HG03565 (cell line): ENCODE results near the gene SP5.
"Not testable (repeated sequence)": the region's sequence is repeated elsewhere in the genome, so short reads cannot be mapped to it uniquely, and the experiment has no call there.

Source experiments
- ATAC-seq: cut with Tn5 transposase; IDR thresholded peaks from one replicate; pipeline ENCODE4 v1.9.1; 2021; ENCODE audit warnings: mild to moderate bottlenecking, moderate library complexity; ENCODE audit not compliant: unreplicated experiment

SP5 gene

DNA sequence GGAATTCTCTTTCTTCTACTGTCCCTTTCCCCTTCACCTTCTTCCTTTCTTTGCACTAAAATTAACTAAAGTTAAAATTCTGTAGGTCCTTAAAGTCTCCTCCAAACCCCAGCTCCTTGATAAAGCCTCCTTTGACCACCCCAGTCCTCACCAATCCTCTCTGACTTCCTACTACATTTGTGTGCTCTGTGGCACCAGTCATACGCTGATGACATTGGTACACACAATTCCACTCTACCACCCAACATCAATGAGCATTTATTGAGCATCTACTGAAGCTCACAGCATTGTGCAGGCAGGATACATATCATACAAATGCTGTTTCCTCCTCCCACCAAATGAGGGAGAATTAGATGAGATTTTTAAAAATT is 4.5 kb upstream of the SP5 start:
- ATAC-seq, result no peak

DNA sequence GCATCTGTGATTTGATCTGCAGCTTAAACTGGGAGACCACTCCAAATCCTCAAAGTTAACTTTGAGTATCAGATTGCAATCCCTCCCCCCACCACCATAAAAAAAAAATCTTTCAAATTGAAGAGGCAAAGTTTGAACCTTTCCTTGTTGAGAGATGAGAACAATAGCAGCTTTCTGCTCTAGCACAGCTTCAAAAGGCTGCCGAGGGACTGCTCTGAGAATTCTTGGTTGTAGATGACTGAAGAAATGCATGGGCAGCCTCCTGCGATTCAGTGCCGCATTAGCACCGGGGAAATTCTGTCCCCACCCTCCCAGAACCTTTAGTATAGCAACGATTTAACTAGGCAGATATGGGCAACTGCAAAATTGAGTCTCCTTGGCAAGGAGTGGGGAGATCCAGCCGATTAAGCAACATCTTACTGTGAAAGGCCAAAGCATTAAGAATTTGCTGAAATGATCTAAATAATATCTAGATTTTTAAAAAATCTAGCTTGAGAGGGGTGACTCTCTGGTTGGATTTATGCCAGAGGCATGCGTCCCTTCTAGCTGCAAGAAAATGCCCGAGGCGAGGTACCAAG is 3.9 kb upstream of the SP5 start:
- ATAC-seq, result no peak

DNA sequence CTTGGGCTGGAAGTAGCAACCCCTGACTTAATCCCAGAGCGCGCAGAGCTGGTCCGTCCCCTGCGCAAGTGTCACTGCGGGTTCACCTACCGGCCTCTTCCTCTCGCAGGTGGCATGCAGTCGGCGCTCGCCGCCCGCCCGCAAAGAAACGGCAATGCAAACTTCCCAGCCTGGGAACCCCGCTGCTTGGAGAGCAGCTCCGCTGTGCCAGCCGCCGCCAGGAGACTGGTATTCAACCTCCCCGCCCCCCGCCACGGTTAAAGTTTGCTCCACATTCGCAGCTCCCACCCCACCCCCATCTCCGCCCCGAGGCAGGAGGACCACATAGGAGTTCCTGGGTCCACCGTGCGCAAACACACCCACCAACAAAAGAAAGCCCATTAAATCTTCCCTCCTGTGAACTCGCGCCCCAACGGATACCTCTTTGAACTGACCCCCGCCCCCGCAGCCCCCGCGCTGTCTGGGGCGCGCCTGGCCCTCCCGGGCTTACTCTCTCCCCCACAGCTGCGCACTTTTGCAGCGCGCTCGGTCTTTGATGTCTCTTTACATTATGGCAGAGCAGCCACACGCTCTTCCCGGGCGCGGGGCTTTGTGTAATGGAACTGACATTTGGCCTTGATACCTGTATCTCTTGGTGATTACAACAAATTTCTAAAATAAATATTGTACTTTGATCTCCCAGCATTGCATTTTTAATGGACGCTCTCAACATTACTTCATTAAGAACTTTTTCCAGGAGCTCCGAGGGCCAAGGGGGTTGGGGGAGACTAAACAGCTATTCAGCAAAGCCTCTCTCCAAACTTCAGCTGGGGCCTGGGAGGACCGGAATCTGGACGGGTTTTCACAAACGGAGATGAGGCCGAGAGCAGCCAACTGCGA is 3.1 kb upstream of the SP5 start:
- ATAC-seq, result no peak

DNA sequence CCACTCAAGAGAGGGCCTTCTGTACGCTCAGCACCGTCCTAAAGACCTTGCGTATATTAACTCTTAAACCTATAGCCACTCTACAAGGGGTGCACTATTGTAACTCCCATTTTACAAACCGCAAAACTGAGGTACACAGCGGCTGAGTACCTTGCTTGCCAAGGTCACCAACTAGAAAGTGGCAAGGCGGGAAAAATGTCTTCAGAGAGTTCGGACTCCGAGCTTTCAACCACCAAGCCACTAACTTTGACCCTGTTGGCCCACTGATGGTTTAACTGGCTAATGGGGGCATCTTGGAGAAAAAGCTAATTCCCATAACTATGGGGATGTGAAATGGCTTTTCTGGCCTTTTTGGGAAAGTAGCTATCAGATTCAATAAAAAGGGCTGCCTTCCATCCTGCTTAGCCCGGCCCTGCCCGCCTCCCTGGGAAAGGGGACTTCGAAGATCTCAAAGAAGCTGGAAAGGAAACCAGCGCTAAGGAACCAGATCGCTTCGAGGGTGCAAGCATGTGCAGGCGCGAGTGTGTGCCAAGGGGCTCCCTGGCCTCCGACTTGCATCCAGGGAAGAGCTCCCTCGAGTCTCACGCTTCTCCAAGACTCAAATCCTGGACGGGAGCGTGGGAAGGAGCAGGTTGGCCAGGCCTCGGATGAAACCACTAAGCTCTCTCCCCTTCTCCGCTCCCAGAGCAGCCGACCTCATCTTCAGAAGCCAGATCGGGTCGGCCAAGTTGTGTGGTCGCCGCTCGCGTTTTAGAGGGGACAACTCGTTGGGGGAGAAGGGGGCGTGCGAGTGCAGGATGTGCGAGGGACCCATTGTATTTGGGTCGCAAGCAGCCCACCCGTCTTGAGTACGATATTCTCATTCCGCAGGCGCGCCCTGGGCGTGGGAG is 2.2 kb upstream of the SP5 start:
- ATAC-seq, result no peak

DNA sequence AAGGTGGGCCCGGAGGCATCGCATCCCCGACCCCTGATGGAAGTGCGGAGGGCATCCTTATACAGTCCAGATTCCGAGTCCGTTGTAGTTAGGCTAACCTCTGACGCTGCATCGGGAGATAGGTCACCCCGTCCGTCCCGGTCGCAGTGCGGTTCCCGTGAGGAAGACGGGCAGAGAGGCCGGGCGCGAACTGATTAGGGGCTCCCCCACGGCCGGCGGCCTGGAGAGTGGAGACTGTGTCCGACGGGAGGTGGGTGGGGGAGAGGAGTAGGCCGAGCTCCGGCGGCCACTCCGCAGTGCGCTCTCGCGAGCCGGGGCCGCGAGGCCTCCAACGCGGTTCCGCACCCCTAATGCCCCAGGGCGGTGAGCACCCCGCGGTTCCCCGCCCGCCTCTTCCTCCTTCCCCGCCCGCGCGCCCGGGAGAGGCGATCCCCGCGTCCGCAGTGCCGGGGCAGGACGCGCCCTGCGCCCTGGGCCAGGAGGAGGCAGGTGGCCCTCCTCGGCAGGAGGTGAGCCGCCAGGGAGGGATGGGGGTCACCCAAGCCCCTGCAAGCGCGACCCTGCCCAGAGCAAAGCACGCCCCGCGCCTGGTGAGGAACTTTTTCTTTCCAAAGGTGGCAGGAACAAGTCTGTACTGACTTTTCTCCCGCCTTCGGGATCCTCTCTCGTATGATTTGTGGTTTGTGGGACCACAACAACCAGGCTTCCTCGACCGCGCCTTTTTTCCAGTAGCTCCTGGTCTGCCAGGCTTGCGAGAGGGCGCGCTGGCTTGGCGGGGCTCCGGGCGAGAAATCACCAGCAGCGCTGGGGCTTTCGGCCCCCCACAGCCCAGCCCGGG is 1.4 kb upstream of the SP5 start:
- ATAC-seq, result no peak

DNA sequence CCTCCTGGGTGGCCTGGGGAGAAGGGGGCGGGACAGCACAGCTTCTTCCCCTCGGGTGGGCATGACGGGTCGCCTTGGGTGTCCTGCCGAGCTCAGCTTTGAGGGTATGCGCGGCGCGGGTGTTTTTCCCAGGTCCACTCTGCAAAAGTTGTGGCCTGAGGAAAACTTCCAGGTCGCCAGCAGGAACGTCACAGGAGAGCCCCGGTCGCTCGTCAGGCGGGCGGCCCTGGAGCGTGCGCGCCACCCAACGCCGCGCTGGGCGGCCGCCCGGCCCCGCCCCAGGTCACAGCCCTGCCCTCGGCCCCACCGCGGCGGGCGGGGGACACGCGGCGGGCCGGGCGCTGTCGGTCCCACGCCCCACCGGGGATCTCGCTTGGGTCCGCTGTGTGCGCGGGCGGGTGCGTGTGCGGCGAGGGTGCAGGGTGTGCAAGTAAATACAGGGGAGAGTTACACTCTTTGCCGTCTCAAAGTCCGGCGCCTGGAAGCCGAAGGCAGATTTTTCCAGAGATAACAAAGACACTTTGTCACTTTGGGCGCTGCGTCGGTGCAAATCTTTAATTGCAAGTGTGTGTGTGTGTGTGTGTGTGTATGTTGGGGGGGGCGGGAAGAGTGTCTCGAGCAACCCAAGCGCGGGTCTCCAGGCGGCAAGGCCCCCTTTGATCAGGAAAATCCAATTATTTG is 616 bp upstream of the SP5 start:
- no peak for ATAC-seq

DNA sequence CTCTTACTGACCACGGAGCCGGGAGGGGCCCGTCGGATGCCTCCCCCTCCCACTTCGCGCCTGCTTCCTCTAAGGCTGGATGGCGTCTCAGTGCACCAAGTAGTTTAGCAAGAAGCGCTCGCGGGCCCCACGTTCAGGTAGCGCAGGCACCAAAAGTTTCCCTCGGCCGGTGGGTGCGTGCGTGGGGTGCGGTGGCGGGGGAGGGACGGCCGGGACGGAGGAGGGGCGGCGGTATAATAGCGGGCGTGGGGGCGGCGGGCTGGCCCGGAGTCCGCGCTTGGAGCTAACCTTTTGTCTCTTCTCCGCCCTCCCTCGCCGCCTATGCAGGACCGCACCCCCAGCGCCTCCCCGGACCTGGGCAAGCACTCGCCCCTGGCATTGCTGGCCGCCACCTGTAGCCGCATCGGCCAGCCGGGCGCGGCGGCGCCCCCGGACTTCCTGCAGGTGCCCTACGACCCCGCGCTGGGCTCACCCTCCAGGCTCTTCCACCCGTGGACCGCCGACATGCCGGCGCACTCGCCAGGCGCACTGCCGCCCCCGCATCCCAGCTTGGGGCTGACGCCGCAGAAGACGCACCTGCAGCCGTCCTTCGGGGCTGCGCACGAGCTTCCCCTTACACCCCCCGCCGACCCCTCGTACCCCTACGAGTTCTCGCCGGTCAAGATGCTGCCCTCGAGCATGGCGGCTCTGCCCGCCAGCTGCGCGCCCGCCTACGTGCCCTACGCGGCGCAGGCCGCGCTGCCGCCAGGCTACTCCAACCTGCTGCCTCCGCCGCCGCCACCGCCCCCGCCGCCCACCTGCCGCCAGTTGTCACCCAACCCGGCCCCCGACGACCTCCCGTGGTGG is 1.0 kb downstream of the SP5 start:
- no peak for ATAC-seq

DNA sequence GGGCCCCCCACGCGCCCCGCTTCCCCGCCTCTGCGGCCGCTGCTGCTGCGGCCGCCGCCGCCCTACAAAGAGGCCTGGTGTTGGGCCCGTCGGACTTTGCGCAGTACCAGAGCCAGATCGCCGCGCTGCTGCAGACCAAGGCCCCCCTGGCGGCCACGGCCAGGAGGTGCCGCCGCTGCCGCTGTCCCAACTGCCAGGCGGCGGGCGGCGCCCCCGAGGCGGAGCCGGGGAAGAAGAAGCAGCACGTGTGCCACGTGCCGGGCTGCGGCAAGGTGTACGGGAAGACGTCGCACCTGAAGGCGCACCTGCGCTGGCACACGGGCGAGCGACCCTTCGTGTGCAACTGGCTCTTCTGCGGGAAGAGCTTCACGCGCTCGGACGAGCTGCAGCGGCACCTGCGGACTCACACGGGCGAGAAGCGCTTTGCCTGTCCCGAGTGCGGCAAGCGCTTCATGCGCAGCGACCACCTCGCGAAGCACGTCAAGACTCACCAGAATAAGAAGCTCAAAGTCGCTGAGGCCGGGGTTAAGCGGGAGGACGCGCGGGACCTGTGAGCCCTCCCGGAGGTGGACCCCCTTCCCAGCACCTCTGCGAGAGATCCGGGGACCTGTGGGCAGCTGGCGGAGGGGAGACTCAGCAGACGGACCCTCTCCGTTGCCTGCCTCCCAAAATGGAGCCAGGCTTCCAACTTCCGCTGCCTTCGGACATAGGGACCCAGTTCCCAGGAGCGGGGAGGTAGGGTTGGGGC is 1.9 kb downstream of the SP5 start:
- ATAC-seq, result no peak

DNA sequence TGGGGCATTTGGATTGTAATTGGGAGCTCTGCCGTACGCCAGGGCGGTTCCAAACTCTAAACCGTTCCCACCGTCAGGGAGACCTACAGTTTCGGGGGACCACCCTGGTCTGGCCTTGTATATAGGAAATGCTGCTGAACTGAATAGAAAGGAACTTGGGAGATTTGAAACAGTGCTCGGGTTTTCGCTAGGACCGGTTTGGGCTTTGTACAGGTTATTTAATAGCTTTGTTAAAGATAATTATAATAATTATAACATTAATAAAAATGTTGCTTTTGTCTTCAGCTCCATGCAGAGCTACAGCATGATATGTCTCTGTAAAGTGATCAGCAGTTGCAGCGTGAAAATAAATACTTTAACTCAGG is 2.4 kb downstream of the SP5 start:
- ATAC-seq, result no peak

DNA sequence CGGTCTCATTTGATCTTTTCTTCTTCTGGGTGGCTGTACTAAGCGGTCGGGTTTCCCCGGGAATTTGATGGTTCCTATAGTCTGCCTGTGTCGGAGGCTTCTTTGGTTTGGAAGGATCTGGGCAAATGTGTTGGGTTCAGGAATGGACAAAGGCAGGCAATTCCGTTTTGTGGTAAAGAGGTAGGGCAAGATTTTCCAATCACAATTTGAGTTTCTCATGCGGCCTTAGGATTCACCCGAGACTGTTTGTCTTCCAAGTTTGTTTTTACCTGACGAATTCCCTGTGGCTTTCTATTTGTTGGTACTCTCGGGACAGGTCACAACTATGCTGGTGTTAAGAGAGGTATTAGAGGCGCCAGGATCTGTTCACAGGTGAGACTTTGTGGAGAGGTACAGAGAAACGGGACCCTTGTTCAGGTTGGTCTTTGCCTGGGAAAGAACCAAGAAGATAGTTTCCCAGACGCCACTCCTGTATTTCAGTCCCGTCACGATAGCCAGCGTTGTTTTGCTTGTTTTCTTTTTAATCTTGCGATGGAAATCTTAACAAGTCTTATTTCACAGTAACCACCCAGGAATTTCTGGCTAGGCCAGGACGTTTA is 3.0 kb downstream of the SP5 start:
- no peak for ATAC-seq

DNA sequence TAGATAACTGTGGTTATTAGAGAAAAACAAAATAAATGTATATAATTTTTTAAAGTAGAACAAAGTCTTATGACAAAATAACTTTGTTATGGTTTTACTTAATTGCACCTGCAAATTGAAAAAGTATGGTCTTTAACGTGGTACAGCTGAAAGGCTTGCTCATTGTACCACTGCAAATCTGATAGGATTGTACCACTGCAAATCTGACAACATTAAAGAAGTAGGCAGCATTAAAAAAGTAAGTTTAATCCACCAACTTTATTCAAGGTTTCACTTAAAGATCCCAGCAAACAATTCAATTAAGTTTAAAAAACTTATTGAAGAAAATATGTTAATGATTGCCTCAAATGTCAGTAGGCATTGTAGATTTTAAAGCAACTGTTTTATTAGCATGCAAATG is 4.7 kb downstream of the SP5 start:
- no peak for ATAC-seq

DNA sequence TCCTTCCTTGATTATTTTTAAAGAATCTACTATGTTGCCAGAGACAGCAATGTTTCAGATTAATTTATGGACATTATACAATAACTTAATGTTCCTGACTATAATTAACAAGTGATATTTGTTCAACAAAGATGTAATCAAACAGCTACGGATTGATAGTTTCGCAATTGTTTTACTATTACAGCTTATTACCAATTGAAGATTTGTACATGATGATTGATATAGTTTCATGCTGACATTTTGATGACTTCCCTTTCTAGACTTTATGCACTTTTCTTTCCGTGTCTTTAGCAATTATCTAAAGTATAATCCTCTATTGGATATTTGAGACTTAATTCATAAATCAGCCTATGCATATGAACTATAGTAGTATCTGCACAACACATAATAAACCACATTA is 6.5 kb downstream of the SP5 start:
- no peak for ATAC-seq

DNA sequence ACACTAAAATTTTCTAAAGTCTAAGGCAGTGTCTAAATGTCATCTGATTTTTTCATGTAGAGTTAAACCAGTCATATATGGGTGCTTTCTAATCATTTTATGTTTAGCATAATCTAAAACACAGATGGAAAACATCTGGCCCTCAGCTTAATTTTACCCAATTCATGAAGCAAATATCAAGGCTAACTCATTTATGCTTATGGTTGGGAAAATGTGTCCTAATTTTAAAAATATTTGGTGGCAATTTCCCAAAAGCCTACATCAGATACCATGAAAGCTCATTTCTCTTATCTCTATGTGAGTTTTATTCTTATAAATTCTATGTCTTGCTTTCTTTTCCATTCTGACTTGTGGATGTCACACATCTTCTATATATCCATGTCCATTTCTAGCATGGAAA is 7.2 kb downstream of the SP5 start:
- ATAC-seq, result no peak

DNA sequence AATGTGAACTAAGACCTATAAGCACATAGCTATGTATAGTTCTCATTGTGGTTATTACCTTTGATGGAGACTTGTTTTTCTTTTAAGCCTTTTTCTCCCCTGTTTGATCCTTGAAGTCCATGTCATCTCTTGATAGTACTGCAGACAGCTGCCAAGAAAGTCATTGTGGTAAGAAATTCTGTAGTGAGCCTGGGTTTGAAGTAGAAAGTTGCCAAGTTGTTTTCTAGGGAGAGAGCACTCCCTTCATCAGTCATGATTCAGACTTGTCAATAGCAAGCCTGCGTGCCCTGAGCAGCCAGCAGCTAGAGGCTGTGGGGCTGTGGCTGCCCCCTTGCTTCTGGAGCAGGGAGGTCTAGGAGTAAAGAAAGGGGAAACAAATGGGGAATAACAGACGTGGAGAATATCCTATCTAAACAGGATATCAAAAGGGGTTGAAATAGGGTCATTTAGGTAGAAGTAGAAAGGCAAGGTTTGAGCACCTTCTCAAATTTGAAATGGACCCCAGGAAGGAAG is 8.4 kb downstream of the SP5 start:
- ATAC-seq, result no peak

DNA sequence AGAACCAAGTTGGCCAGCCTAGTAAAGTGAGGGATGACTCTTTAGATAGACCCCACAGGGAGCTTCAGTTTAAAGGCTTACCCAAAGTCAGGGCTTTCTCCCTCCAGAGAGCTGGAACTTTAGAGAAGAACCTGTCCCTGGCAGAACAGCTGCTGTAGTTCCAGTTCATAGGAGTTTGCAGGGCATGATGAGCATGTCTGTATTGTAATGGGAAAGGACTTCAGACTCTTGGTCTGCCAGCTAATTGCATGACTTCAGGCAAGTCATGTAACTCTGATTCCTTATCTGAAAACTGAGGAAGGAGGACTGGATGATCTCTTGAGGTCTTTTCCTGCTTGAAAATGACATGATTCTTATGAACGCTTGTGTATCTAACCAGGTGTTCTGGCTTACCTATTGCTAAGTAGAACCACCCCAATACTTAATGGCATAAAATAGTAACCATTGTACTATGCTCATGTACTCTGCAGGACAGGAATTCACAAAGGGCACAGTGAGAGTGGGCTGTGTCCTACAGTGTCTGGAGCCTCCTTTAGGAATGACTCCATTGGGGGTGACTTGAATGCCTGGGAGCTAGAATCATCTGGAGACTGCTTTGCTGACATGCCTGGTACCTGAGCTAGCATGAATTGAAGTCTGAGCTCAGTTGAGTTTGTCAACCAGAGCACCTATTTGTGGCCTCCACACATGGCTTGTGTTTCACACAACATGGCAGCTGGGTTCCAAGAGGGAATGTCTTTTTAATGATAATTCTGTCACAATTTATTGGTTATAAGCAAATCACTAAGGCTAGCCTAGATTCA is 18.9 kb downstream of the SP5 start:
- ATAC-seq, result no peak

DNA sequence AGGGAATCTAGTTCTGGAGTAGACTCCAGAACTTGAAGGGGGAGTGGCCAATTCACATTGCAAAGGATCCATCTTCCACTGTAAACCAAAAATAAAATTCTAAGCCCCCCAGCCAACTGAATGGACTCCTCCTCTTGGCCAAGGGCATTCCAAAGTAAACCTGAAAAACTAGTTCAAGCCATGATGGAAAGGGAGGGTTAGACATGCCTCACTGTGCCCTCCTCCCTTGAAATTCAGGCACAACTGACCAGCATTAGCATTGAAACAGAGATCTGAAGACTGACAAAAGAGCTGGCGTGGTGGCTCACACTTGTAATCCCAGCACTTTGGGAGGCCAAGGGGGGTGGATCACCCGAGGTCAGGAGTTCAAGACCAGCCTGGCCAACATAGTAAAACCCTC is 19.5 kb downstream of the SP5 start:
- ATAC-seq, result not testable (repeated sequence)

DNA sequence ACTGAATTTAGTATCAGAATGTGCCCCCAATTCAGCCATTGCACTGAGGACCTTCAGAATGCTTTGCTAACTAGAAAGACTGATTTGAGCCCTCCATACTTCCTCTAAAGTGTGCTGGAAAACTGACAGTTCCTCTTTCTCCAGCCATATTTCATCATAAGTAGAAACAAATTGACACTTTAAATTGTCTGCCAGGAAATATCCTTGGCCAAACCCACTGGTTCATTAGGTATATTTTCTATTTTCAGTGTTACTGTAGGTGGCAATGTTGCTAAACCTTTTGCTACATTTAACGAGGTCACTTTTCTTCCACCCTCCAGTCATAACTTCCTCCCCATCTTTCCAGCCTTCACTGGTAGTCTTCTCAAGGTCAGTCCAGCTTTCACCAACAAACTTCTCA is 21.5 kb downstream of the SP5 start:
- no peak for ATAC-seq
